Mesendoderm (in vitro differentiated cells): ENCODE data around the gene TBL3.

Experiments
- DNase-seq: peaks from one replicate; pipeline ENCODE4 v3.0.0; 2013
- H2AK5ac ChIP-seq: 2 replicates; pipeline ENCODE4 v1.6.1; 2013; ENCODE audit warnings: low read length, inconsistent platforms
- H2BK120ac ChIP-seq: 2 replicates; pipeline ENCODE4 v1.6.1; 2013; ENCODE audit warnings: low read depth, mild to moderate bottlenecking, low read length, moderate library complexity, mixed read lengths
- H2BK15ac ChIP-seq: replicated peaks from 2 replicates; pipeline ENCODE4 v1.6.1; 2013; ENCODE audit warnings: low read depth, mild to moderate bottlenecking, moderate library complexity
- H2BK5ac ChIP-seq: 2 replicates; pipeline ENCODE4 v1.6.1; 2013; ENCODE audit warnings: low read length, inconsistent platforms
- H3K18ac ChIP-seq: 2 replicates; pipeline ENCODE4 v1.6.1; 2013; ENCODE audit warnings: mild to moderate bottlenecking, low read length, mixed read lengths
- H3K23ac ChIP-seq: one replicate; pipeline ENCODE4 v1.6.1; 2013; ENCODE audit warnings: low read length
- H3K27ac ChIP-seq: 2 replicates; pipeline ENCODE4 v1.5.1; 2013; ENCODE audit warnings: low read depth, mild to moderate bottlenecking, inconsistent platforms, low read length, moderate library complexity
- H3K27me3 ChIP-seq: 2 replicates; pipeline ENCODE4 v1.6.1; 2013; ENCODE audit warnings: low read length, control low read depth, mild to moderate bottlenecking, inconsistent platforms; ENCODE audit not compliant: insufficient read depth, poor library complexity
- H3K36me3 ChIP-seq: 2 replicates; pipeline ENCODE4 v1.6.1; 2013; ENCODE audit warnings: low read length, inconsistent platforms; ENCODE audit not compliant: control insufficient read depth, insufficient read depth
- H3K4ac ChIP-seq: one replicate; pipeline ENCODE4 v1.6.1; 2013; ENCODE audit warnings: low read depth, mild to moderate bottlenecking, low read length, moderate library complexity
- H3K4me1 ChIP-seq: 2 replicates; pipeline ENCODE4 v1.6.1; 2013; ENCODE audit warnings: low read depth, low read length, inconsistent platforms; ENCODE audit not compliant: control insufficient read depth
- H3K4me2 ChIP-seq: 2 replicates; pipeline ENCODE4 v1.6.1; 2013; ENCODE audit warnings: low read length
- H3K4me3 ChIP-seq: 2 replicates; pipeline ENCODE4 v1.5.1; 2013; ENCODE audit warnings: mild to moderate bottlenecking, low read length
- H3K56ac ChIP-seq: one replicate; pipeline ENCODE4 v1.6.1; 2013; ENCODE audit warnings: low read length
- H3K79me1 ChIP-seq: 2 replicates; pipeline ENCODE4 v1.6.1; 2013; ENCODE audit warnings: low read length, inconsistent platforms
- H3K79me2 ChIP-seq: 2 replicates; pipeline ENCODE4 v1.6.1; 2013; ENCODE audit warnings: mild to moderate bottlenecking, low read length; ENCODE audit not compliant: control insufficient read depth, insufficient read depth
- H3K9ac ChIP-seq: 2 replicates; pipeline ENCODE4 v1.6.1; 2013; ENCODE audit warnings: low read length, inconsistent platforms
- H4K5ac ChIP-seq: one replicate; pipeline ENCODE4 v1.6.1; 2013; ENCODE audit warnings: low read length
- H4K8ac ChIP-seq: one replicate; pipeline ENCODE4 v1.6.1; 2013; ENCODE audit warnings: low read depth, mild to moderate bottlenecking, control low read depth, low read length, moderate library complexity
- WGBS: extraction: QIAGEN DNeasy Blood & Tissue Kit; methylation state at CpG from one replicate; pipeline ENCODE4 v1.1.7; 2013; ENCODE audit warnings: low lambda C conversion rate, missing lambda C conversion rate; ENCODE audit not compliant: insufficient coverage; ENCODE audit errors: extremely low coverage; 5-methylcytosine and 5-hydroxymethylcytosine counted together

Gene TBL3

DNA sequence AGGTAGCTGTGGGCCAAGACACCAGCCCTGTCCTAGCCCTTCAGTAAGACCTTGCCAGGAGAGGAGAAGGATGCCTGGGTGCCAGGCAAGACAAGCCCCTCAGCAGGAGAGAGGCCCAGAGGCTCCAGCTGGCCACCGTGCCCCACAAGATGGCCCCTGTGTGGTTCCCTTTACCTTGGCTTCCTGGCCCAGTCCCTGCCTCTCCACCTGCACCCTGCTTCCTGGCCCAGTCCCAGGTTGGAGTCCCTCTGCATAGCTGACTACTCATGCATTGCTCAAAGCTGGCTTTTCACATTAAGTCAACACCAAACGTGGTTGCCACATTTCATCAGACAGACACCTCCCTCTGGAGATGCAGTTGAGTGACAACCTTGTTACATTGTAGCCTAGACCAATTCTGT is 21.9 kb downstream of the TBL3 start:
- Histone ChIP-seq H3K18ac (no peak overlapping the region), H3K23ac (no peak overlapping the region), H4K5ac (no peak overlapping the region), H3K4me2 (no peak overlapping the region), H3K4me1 (no peaks in the 10 kb centered on the region), H3K36me3 (no peaks in the 10 kb centered on the region), H3K4ac (no peak overlapping the region), H2AK5ac (no peak overlapping the region), H2BK120ac (no peak overlapping the region), H3K79me2 (no peaks in the 10 kb centered on the region), H3K27me3 (peaks cover 3% of the 10 kb centered on the region), H2BK5ac (no peak overlapping the region), H3K56ac (no peak overlapping the region), H3K4me3 (no peak overlapping the region), H3K9ac (no peak overlapping the region), H4K8ac (no peak overlapping the region), H3K27ac (no peak overlapping the region), H2BK15ac (no peak overlapping the region), H3K79me1 (no peaks in the 10 kb centered on the region)
- no peak for DNase-seq
- no CpG with 5 or more reads among the region's 2 CpGs for WGBS

DNA sequence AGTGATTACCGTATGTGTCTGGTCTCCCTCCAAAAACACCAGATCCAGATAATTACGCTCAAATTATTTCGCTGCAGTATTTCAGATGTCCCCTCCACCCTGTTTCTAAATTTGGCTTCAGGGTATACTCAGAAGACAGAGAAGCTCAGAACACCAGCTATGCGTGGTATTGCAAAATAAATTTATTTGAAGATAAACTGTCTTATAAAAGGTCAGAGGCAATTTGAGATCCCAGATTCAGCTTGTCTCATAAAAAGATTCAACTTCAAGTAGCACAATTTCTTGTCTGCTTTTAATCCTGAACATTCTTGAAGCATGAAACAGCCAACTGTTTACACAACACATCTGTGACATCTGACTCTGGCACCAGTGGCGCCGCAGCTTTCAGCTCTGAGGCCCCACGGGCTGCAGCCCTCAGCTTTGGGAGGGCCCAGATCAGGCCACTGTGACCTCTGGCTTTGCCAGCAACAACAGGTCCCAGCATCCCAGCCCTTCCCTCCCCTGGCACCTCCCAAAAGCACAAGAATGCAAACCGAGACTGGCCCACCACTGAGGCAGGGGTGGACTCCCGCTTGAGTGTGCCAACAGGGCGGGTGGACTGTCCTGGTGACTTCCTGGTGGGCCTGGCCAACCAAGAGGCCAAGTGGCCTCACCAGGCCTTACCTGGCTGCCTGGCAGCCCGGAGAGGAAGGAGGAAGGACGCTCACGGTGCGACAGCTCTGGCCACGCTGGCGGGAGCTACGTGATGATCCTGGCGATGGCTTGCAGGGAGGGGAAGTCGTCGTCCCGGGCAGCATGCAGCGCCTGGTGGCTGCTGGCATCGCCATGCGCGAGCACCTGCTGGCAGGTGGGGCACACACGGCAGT is 25.9 kb downstream of the TBL3 start:
- no peak overlapping the region for H2AK5ac ChIP-seq
- no peak overlapping the region for H3K56ac ChIP-seq
- no peak overlapping the region for H3K18ac ChIP-seq
- H2BK15ac ChIP-seq: no peak overlapping the region
- H3K27ac ChIP-seq: no peak overlapping the region
- no peak overlapping the region for H3K9ac ChIP-seq
- H3K4ac ChIP-seq: no peak overlapping the region
- WGBS: no CpG with 5 or more reads among the region's 26 CpGs
- no peak overlapping the region for H3K4me2 ChIP-seq
- H2BK5ac ChIP-seq: no peak overlapping the region
- DNase-seq: no peak
- H4K8ac ChIP-seq: no peak overlapping the region
- no peaks in the 10 kb centered on the region for H3K27me3 ChIP-seq
- H3K36me3 ChIP-seq: peaks cover 19% of the 10 kb centered on the region
- no peak overlapping the region for H3K4me3 ChIP-seq
- no peaks in the 10 kb centered on the region for H3K79me1 ChIP-seq
- H3K79me2 ChIP-seq: no peaks in the 10 kb centered on the region
- no peak overlapping the region for H4K5ac ChIP-seq
- no peaks in the 10 kb centered on the region for H3K4me1 ChIP-seq
- H2BK120ac ChIP-seq: no peak overlapping the region
- H3K23ac ChIP-seq: no peak overlapping the region

DNA sequence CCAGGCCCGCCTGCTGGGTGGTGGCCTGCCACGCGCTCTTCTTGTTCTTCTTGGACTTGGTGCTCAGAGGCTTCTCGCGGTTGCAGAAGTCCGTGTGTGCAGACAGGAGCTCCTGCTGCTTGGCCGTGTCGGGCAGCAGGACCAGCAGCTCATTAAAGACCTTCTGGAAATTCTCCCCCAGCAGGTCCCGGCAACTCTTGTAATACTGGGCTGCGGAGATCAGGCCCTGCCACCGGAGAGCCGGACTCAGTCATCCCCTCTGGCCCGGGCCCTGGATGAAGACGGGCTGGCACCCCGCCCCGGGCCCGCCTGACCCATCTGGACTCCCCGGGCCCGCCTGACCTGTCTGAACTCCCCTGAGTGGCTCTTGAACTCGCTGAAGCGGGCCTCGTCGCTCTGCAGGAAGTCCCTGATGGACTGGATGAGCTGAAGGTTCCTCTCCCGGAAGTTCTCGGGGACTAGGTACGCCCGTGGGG is 26.5 kb downstream of the TBL3 start:
- H3K79me2 ChIP-seq: peaks cover 1% of the 10 kb centered on the region
- no peak overlapping the region for H2BK5ac ChIP-seq
- no CpG with 5 or more reads among the region's 27 CpGs for WGBS
- H2BK15ac ChIP-seq: no peak overlapping the region
- no peak overlapping the region for H2AK5ac ChIP-seq
- H3K4me1 ChIP-seq: no peaks in the 10 kb centered on the region
- no peak overlapping the region for H3K56ac ChIP-seq
- peaks cover 19% of the 10 kb centered on the region for H3K36me3 ChIP-seq
- H2BK120ac ChIP-seq: no peak overlapping the region
- no peak overlapping the region for H3K27ac ChIP-seq
- H4K8ac ChIP-seq: no peak overlapping the region
- H3K4me3 ChIP-seq: no peak overlapping the region
- H3K23ac ChIP-seq: no peak overlapping the region
- H3K18ac ChIP-seq: no peak overlapping the region
- DNase-seq: no peak
- peaks cover 1% of the 10 kb centered on the region for H3K79me1 ChIP-seq
- no peak overlapping the region for H3K9ac ChIP-seq
- no peak overlapping the region for H4K5ac ChIP-seq
- no peaks in the 10 kb centered on the region for H3K27me3 ChIP-seq
- no peak overlapping the region for H3K4ac ChIP-seq
- no peak overlapping the region for H3K4me2 ChIP-seq

DNA sequence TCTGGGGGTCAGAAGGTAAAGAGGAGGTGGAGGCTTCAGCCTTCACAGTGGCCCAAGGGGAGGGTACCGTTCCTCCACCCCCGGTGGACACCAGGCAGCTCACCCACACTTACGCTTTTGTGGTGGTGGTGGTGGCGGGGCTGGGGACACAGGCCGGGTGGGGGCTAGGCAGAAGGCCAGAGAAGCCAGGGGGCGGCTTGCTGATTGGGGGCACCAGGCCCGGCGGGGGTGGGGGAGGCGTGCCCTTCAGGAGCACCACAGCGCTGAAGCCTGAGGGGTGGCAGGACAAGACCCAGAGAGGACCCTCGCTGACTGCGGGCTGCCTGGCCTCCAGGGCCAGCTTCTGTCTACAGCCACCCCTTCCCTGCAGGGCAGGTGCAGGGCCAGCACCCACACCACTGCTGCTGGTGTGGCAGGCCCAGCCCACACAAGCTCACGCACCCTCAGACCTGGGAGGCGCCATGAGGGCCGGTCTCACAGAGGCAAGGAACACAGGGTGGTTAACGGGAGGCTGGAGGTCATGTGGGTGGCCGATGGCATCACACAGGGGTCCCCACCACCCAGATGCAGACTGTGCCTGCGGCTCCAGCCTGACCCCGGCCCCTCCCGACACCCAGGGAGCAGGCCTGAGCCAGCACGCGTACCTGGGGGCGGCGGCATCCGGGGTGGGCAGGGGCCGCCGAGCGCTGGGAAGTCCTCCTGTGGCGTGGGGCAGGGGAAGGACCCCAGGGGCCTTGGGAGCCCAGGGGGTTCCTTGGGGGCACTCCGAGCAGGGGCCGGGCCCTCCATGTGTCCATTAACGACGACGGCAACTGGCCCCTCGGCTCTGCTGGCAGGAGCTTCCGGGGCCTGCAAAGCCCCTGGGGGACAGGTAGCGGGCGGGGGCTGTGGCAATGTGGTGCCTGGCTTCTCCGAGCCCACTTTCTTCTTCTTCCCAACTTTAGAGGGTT is 27.3 kb downstream of the TBL3 start:
- Histone ChIP-seq H3K23ac (no peak overlapping the region), H3K79me1 (peaks cover 4% of the 10 kb centered on the region), H3K9ac (no peak overlapping the region), H2AK5ac (no peak overlapping the region), H2BK15ac (no peak overlapping the region), H3K27ac (no peak overlapping the region), H3K27me3 (no peaks in the 10 kb centered on the region), H3K4me1 (peaks cover 1% of the 10 kb centered on the region), H3K36me3 (peaks cover 19% of the 10 kb centered on the region), H3K4me3 (no peak overlapping the region), H3K56ac (no peak overlapping the region), H4K5ac (no peak overlapping the region), H3K79me2 (peaks cover 4% of the 10 kb centered on the region), H2BK5ac (no peak overlapping the region), H3K18ac (no peak overlapping the region), H2BK120ac (no peak overlapping the region), H3K4me2 (no peak overlapping the region), H4K8ac (no peak overlapping the region), H3K4ac (no peak overlapping the region)
- no CpG with 5 or more reads among the region's 39 CpGs for WGBS
- DNase-seq: no peak

DNA sequence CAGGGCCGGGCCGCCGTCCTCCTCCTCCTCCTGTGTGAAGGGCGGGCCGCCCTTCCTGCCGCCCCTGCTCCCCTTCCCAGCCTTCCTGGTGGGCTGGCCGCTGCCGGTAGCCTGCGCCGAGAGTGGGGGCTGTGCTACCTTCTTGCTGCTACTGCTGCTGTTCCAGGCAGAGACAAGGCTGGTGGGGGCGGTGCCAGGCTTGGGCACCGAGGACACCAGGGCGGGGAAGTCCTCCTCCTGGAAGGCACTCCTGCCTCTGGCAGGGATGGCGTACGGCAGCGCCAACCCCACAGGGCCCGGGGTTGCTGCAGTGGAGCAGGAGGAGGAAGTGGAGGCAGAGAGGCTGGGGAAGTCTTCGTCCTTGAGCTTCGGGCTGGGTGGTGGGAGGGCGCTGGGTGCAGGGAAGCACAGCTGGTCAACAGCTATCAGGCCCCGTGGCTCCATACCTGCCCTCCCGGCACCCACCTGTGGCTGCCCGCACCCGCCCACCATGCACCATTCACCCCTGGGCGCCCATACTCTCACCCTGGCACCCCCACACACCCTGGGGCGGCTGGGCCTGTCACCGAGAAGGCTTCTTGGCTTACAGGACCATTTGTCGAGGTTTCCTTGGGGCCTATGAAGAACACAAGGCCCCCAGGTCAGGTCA is 28.1 kb downstream of the TBL3 start:
- H4K8ac ChIP-seq: no peak overlapping the region
- WGBS: no CpG with 5 or more reads among the region's 28 CpGs
- H3K4me3 ChIP-seq: no peak overlapping the region
- H3K56ac ChIP-seq: no peak overlapping the region
- peaks cover 4% of the 10 kb centered on the region for H3K79me2 ChIP-seq
- H3K23ac ChIP-seq: no peak overlapping the region
- peaks cover 19% of the 10 kb centered on the region for H3K36me3 ChIP-seq
- H3K9ac ChIP-seq: no peak overlapping the region
- H2BK5ac ChIP-seq: no peak overlapping the region
- H3K18ac ChIP-seq: no peak overlapping the region
- H3K4me1 ChIP-seq: peaks cover 3% of the 10 kb centered on the region
- no peak overlapping the region for H2AK5ac ChIP-seq
- no peak overlapping the region for H3K4me2 ChIP-seq
- no peak overlapping the region for H2BK120ac ChIP-seq
- no peak overlapping the region for H3K4ac ChIP-seq
- peaks cover 6% of the 10 kb centered on the region for H3K79me1 ChIP-seq
- H3K27ac ChIP-seq: no peak overlapping the region
- H2BK15ac ChIP-seq: no peak overlapping the region
- H4K5ac ChIP-seq: no peak overlapping the region
- H3K27me3 ChIP-seq: no peaks in the 10 kb centered on the region
- DNase-seq: no peak
